SK-N-MC (cell line): ENCODE data around the gene CELSR1.

Experiments used
- DNase-seq: peaks from one replicate; pipeline ENCODE4 v3.0.0-alpha.2; 2011; ENCODE audit warnings: low read depth, low spot score
- H3K27ac ChIP-seq: fragments of 200-600 bp; sonication (generic); 2 replicates; pipeline ENCODE4 v1.5.1; 2016; ENCODE audit warnings: mixed run types
- H3K36me3 ChIP-seq: fragments of 200-600 bp; sonication (generic); 2 replicates; pipeline ENCODE4 v1.6.1; 2017; ENCODE audit warnings: antibody characterized with exemption, low read length, mixed read lengths; ENCODE audit not compliant: insufficient read depth
- H3K4me3 ChIP-seq: fragments of 200-600 bp; sonication (generic); 2 replicates; pipeline ENCODE4 v1.5.1; 2016
- H3K9ac ChIP-seq: fragments of 200-600 bp; sonication (generic); 2 replicates; pipeline ENCODE4 v1.8.0; 2017; ENCODE audit warnings: mixed run types, mixed read lengths; ENCODE audit not compliant: insufficient read length
- H3K9me3 ChIP-seq: fragments of 200-600 bp; sonication (generic); 2 replicates; pipeline ENCODE4 v1.6.1; 2017; ENCODE audit warnings: low read depth, mild to moderate bottlenecking, antibody characterized with exemption, low read length, moderate library complexity, mixed read lengths
- EZH2 ChIP-seq: fragments of 200-600 bp; sonication (generic); IDR thresholded peaks from one replicate; pipeline ENCODE4 v1.6.1; 2017; ENCODE audit warnings: antibody characterized with exemption
- FOXP2 ChIP-seq: optimal IDR thresholded peaks from 2 replicates; pipeline ENCODE3; 2011; ENCODE audit warnings: mild to moderate bottlenecking, moderate library complexity; ENCODE audit not compliant: insufficient read depth; ENCODE audit errors: extremely low read length, control extremely low read depth
- POLR2AphosphoS5 ChIP-seq: IDR thresholded peaks from 2 replicates; pipeline ENCODE4 v1.6.1; 2012; ENCODE audit warnings: mild to moderate bottlenecking, low read depth, low read length, borderline replicate concordance

The CELSR1 gene

DNA sequence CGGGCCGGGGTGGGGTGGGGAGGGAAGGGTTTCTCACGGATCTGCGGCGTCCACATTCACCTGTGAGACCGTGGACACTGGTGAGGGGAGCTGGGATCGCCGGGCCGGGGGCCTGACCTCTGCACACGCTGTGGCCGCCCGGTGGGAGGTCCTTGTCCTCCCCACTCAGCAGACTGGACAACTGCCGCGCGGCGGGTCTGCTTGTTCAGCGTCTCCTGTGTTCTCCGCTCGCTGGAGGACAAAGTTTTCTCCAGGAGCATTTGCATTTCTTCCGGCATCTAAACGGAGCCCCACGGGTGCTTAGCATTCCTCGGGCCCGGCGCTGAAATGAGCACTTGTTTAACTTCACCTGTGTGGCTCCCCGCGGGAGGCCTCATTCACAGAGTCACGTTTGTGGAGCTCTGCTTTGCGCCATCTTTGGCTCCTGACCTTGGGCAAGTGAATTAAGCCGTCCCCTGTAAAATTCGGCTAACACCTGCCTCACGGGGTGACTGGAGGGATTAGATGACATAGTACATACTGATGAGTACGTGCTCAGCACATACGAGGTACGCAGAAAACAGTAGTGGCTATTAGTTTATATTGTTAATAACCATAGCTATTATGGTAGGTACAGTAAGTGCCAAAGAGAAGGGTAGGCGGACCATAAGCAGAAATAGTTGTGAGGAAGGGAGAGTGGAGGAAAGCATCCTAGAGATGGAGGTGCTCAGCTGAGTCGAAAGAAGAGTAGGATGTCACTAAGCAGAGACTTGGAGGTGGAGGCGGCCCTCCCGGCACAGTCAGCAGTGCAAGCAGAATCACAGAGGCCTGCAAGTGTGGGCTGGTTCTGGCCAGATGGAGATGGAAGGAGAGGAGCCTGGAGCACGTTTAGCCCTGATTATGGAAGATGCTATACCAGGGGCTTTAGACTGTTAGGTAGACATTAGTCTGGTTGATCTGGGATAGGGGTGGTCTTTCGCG is 201.0 kb downstream of the CELSR1 start:
- TF ChIP-seq EZH2: no peak
- Histone ChIP-seq H3K27ac (no peak overlapping the region), H3K36me3 (peaks cover 32% of the 10 kb centered on the region), H3K9ac (peak overlapping the region; percentile 96), H3K9me3 (no peaks in the 10 kb centered on the region), H3K4me3 (peak overlapping the region; percentile 97)
- DNase-seq: no peak

DNA sequence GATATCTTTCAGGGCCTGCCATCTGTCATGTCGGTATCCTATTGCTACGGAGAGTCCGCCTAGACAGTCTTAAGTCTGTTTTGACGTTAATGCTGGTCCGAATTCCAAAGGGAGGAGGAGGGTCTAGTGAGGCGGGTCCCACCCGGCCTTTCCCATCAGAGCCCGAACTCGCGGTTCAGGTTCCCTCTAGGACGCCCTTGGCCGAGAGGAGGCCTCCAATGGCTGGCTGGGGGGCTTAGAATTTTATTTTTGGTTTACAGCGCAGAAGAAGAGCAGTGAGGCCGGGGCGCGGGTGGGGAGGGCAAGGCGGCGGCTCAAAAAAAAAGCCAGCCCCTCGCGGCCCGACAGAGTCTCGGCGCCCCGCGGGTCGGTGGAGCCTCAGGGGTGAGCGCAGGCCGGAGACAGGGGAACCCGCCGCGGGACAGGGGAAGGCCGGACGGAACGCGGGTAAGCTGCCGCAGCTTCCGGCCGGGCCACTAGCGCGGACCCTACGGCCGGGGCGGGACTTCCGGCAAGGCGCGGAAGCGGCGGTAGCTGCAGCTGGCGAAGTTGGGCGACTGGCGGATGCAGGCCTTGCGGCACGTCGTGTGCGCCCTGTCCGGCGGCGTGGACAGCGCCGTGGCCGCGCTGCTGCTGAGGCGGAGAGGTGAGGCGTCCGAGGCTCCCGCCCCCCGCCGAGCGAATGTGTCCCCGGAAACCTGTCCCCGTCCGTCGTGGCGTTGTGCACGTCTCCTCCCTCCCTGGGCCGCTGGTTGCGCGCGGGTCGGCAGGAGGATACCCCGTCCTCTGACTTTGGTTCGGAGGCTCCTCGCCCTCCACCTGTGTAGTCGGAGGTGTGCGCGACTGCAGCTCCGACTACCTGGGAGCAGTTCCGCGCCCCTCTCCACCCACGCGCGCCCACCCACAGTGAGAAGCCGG is 202.0 kb downstream of the CELSR1 start, which contains the start of gene TRMU:
TRMU (plus strand) TSS at position 514 of the 918 bp plus-strand sequence; CDS start at position 565, 51 bp downstream.
- peak within 1 kb of the TSS; percentile 83 for H3K27ac ChIP-seq
- TF ChIP-seq EZH2 (no peak), POLR2AphosphoS5 (peak; percentile 85), FOXP2 (peak; percentile 24)
- H3K9ac ChIP-seq: peak within 1 kb of the TSS; percentile 96
- no peaks in the 10 kb centered on the region for H3K9me3 ChIP-seq
- peak within 1 kb of the TSS; percentile 97 for H3K4me3 ChIP-seq
- DNase-seq: no peak
- peaks cover 39% of the 10 kb centered on the region for H3K36me3 ChIP-seq

DNA sequence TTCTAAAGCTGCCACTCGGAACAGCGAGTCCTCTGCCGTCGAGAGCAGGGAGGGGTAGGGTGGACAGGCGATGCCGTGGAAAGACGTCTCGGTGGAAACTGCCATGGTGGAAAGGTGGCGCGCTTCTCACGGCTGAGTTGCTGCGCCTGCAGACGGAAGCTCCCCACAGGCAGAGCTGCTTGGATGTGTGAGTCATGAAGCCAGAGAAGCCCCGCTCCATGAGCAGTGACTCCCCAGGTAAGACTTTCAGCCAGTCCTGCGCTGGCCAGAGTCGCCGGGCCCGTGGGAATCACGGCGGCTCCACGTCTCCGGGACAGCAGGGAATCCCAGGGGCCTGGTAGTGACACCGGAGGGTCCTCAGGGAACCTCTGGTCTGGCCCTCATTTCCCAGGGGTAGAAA is 205.9 kb downstream of the CELSR1 start:
- Histone ChIP-seq H3K4me3 (no peak overlapping the region), H3K36me3 (peaks cover 50% of the 10 kb centered on the region), H3K27ac (no peak overlapping the region), H3K9ac (no peak overlapping the region), H3K9me3 (no peaks in the 10 kb centered on the region)
- TF ChIP-seq EZH2: no peak
- TF ChIP-seq POLR2AphosphoS5: no peak
- no peak for DNase-seq

DNA sequence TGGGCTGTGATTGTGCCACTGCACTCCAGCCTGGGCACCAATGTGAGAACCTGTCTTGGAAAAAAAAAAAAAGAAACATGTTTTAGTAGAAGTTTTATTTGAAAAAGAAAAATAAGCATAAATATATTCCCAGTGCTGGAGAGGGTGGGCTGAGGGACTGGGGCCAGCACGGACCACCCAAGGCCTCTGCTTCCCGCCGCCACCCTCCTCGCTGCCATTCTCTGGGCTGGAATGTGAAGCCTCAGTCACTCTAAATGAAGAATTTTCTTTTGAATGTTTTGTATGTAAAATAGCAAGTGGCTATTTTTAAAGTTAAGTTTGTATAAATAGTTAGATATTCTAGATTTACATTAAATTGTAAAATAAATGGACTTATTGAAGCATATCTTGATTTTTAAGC is 207.0 kb downstream of the CELSR1 start:
- Histone ChIP-seq H3K36me3 (peaks cover 61% of the 10 kb centered on the region), H3K27ac (no peak overlapping the region), H3K9ac (no peak overlapping the region), H3K9me3 (no peaks in the 10 kb centered on the region), H3K4me3 (no peak overlapping the region)
- no peak for TF ChIP-seq EZH2
- no peak for DNase-seq

DNA sequence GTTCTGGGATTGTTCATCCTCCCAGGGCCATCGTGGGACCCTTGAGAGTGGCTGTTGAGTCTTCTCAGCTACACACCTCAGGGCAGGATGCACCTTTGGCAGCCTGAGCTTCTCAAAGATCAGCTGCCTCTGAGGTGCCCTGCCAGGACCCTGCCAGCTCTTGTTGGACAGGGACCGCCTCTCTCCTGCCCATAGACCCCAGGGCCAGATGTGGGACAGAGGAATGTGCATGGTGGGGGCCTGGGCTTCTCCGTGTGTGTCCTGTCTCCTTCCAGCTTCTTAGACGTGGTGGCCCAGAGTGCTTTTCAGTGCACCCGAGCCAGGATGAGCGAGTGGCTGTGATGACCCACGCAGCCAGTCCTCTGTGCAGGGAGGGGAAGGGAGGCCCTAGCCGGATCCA is 207.8 kb downstream of the CELSR1 start:
- Histone ChIP-seq H3K4me3 (no peak overlapping the region), H3K27ac (no peak overlapping the region), H3K9ac (no peak overlapping the region), H3K36me3 (peaks cover 68% of the 10 kb centered on the region), H3K9me3 (no peaks in the 10 kb centered on the region)
- TF ChIP-seq FOXP2 (no peak), POLR2AphosphoS5 (no peak), EZH2 (no peak)
- DNase-seq: no peak

DNA sequence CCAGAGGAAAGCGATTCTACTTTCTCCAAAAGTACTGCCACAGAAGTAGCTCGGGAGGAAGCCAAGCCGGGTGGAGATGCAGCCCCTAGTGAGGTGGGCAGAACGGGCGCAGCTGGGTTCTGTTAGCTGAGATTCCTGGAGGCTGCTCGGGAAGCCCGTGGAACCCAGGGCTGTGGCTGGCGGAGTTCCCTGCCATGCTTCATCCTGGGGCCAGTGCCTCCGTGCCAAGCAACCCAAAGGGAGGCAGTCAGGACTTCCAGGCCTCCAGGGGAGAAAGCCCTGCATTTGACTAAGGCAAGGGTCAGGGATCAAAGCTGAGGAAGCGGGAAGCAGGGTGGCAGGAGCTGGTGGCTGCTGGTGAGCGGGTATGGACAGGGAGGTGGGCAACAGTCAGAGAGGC is 208.6 kb downstream of the CELSR1 start:
- no peak for TF ChIP-seq POLR2AphosphoS5
- TF ChIP-seq FOXP2: no peak
- TF ChIP-seq EZH2: no peak
- Histone ChIP-seq H3K36me3 (peaks cover 74% of the 10 kb centered on the region), H3K9ac (no peak overlapping the region), H3K4me3 (no peak overlapping the region), H3K27ac (no peak overlapping the region), H3K9me3 (no peaks in the 10 kb centered on the region)
- no peak for DNase-seq

DNA sequence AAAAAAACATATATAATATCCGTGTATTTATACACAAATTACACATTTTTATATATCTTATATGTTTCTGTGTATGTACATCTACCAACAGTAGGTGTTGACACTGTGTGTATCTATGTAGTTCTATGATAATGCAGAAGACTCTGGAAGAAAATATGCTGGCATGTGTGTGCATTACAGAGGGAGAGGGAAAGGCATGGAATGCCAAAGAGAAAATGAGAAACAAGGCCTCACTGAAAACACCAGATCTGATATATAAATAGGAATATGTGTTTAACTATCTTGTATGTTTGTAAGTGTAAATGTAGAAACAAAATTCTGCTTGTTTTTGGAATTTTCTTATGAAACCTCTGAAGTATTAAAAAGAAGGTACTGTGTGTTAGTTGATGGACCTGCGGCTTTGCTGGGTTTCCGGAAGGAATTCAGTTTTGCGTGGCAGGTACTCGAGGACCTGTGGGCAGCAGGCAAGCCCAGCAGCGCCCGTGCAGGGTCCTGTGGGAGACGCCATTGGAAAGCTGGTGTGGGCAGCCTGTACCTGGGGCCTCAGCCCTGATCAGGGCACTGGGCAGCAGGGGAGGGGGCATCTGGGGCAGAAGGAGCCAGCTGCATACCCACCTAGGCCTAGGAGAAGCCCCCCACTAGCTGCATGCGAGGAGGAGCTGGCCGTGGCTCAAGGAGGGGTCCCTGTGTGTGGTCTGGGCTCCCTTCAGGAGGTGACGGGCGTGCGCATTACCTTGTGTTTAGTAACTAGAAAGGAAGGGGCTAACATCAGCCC is 209.5 kb downstream of the CELSR1 start:
- Histone ChIP-seq H3K9me3 (no peaks in the 10 kb centered on the region), H3K4me3 (no peak overlapping the region), H3K9ac (no peak overlapping the region), H3K27ac (no peak overlapping the region), H3K36me3 (peaks cover 82% of the 10 kb centered on the region)
- TF ChIP-seq FOXP2 (no peak), POLR2AphosphoS5 (no peak), EZH2 (no peak)
- no peak for DNase-seq
